Heart left ventricle (tissue), 16 donors: ENCODE data around the gene LDAH. TPM values are rescaled to one million over a fixed set of nuclear protein-coding genes. Genes with fewer than 3 reads are reported as not detected.

Experiments
- ATAC-seq, 4 donors: fragments of 200-7000 bp; cut with Tn5 transposase; one replicate each; pipeline ENCODE4 v1.9.1; 2020 to 2022; ENCODE audit warnings: moderate library complexity in 4 of 4, mild to moderate bottlenecking in 3 of 4, moderate number of reproducible peaks in 1 of 4
- DNase-seq, 5 donors: peaks; one replicate each; pipeline ENCODE4 v3.0.0-alpha.2; 2020
- H3K27ac ChIP-seq, 12 donors: fragments of 200-600 bp; sonication (generic) in 4 of 12; one replicate each; pipeline versions ENCODE4 v1.5.0 to v1.8.0; 2016 to 2022; ENCODE audit warnings: mild to moderate bottlenecking in 2 of 12
- H3K27me3 ChIP-seq, 9 donors: fragments of 200-600 bp; sonication (generic) in 2 of 9; one replicate each; pipeline versions ENCODE4 v1.5.1 to v1.8.0; 2016 to 2022; ENCODE audit warnings: mild to moderate bottlenecking in 3 of 9
- H3K36me3 ChIP-seq, 9 donors: fragments of 200-600 bp; sonication (generic) in 2 of 9; one replicate each; pipeline versions ENCODE4 v1.5.0 to v1.8.0; 2018 to 2022; ENCODE audit warnings: mild to moderate bottlenecking in 2 of 9
- H3K4me1 ChIP-seq, 12 donors: fragments of 200-600 bp; sonication (generic) in 4 of 12; one replicate each; pipeline versions ENCODE4 v1.5.0 to v1.8.0; 2016 to 2022; ENCODE audit warnings: mild to moderate bottlenecking in 3 of 12
- H3K4me3 ChIP-seq, 12 donors: fragments of 200-600 bp; sonication (generic) in 4 of 12; one replicate each; pipeline versions ENCODE4 v1.5.0 to v1.8.0; 2017 to 2022; ENCODE audit warnings: mild to moderate bottlenecking in 9 of 12, moderate library complexity in 4 of 12
- H3K9me3 ChIP-seq, 12 donors: fragments of 200-600 bp; sonication (generic) in 4 of 12; one replicate each; pipeline versions ENCODE4 v1.5.0 to v1.8.0; 2016 to 2022; ENCODE audit warnings: mild to moderate bottlenecking in 1 of 12
- CTCF ChIP-seq, 12 donors: fragments of 200-600 bp; sonication (generic) in 4 of 12; IDR thresholded peaks; one replicate each; pipeline versions ENCODE4 v1.5.0 to v1.8.0; 2018 to 2022; ENCODE audit warnings: antibody characterized with exemption in 12 of 12, mild to moderate bottlenecking in 5 of 12
- POLR2A ChIP-seq, 2 donors: fragments of 450-650 bp; IDR thresholded peaks; one replicate each; pipeline ENCODE4 v1.6.1; 2017; ENCODE audit warnings: antibody characterized with exemption in 2 of 2, mild to moderate bottlenecking in 2 of 2, moderate library complexity in 2 of 2
- WGBS, 4 donors: extraction: QIAGEN DNeasy Blood & Tissue Kit in 2 of 4; methylation state at CpG; one replicate each; pipeline versions ENCODE4 v1.1.5 to v1.1.7; 2013 to 2018; 5-methylcytosine and 5-hydroxymethylcytosine counted together
- intact Hi-C, 10 donors: fragments of 100-400 bp; cut with DNase I; formaldehyde crosslinking; loops; one replicate each; pipeline versions ENCODE4 v1.11.1 to v1.14.2; 2022
- polyA plus RNA-seq, 2 donors: library from polyadenylated mRNA; stranded (reverse); fragments of 200-250 nt; gene quantifications; one replicate each; pipeline ENCODE4 v1.2.3, GENCODE V29; 2013
- total RNA-seq, 9 donors: library from RNA; depleted of rRNA in 2 of 9; stranded (reverse); fragments of >200 nt in 2 of 9; fragmentation: NEBNext Ultra II Directional in 3 of 9; extraction: Animal tissue kit (Norgen Biotek cat#: 25700) in 3 of 9; gene quantifications; one replicate each; pipeline versions ENCODE4 v1.1.0 to v1.2.4, GENCODE V29; 2016 to 2023
- donor health status: ischemic (EF 13 %, LVEDD 7.1; RV severe dilation, severe dysfunction).
- donor health status: healthy with polysubstance abuse.
- donor health status: DM: no; HTN: yes; CAD: no.
- donor health status: DM: no; HTN: no; CAD: no.
- donor health status: ischemic (EF 25% LVEDD 6.9; RV normal size, moderate dysfunction).
- donor health status: ischemic (EF 25% LVEDD 5.7; RV mildly dilated, moderate dysfunction).
- donor health status: healthy.
- donor health status: DM: yes; HTN: yes; CAD: no.
- donor health status: ischemic (EF 35%, LVEDD 5.7; RV mildly dilated, moderate dysfunction).
- donor health status: nonischemic (EF 11% LVEDD 7.7; RV severe dilation, severe dysfunction).
- donor health status: DM: yes; HTN: yes; CAD: no.
- donor health status: PGD.
- donor health status: ischemic (EF 29% LVEDD 5.4; RV normal size, mild dysfunction).
- donor health status: nonischemic (EF 23%, LVEDD 6.1; RV moderate dilation, normal function).

Gene LDAH
- total and polyA plus RNA-seq, 11 donors = 2.2 to 13.2 (median 6.7) TPM

DNA sequence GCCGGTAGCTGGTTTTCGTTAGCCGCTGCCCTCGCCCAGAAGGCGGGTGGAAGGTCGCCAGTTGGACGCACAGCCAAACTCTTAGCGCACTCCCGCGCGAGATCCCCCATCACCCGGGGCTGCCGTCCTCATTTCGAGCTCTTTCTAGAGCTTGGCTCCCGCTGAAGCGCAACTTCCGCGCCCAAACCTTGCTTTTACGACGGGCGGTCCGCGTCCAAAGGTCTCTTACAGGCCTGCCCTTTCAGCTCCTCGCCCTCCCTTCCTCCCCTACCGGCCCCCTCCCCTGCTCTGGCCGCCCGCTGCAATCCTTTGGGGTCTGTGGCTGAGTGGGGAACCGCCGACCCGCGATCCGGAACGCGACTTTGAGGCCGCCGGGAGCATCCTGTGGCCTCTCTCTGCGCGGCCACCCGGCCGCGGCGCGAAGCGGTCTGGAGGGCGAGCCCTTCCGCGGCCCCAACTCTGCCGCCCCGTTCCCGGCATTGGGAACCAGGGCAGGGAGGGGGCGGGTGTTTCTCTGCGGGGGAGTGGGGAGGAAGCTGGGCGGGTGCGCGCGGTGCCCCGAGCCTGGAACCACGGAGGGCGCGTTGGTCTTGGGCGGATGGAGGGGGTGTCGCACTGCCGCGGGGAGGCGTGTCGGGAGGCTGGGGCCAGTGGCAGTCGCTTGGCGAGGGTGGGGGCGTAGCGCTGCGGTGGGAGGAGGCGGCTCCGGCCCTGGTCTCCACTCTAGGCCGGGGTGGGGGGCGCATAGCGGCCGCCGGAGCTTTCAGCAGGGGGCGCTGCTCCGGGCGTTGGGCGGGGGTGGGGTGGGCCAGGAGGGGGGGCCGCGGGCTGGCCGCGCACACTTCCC lies 156.4 kb downstream of the LDAH start, which contains the start of gene GDF7:
Gene GDF7 (plus strand): TSS at position 841 of the 847 bp plus-strand sequence. CDS start 96 bp downstream, outside the sequence.
- Histone ChIP-seq H3K27me3 (peaks cover 39 to 96% (median 83%) of the 10 kb centered on the region in 9 donors), H3K27ac (peak within 1 kb of the TSS in 6 of 12 donors; percentile 17 to 52 (median 36)), H3K9me3 (no peaks in the 10 kb centered on the region), H3K4me3 (peak within 1 kb of the TSS; percentile 26 to 65 (median 50)), H3K4me1 (peaks cover 0 to 41% (median 15%) of the 10 kb centered on the region in 12 donors), H3K36me3 (no peaks in the 10 kb centered on the region)
- DNase-seq (peak in 3 of 5 donors; percentile 55 to 63 (median 62)), ATAC-seq (peak in 3 of 4 donors; percentile 35 to 69 (median 49))
- intact Hi-C loops = loop anchor here in 6 of 10 donors (5.0 to 10.0 kb wide), 4 partner anchors 88 to 451 kb away; partner anchors contain the start of gene LDAH (in 1 of the 6)
- TF ChIP-seq CTCF (IDR thresholded peaks at IDR 0.05) (peak in 9 of 12 donors; percentile 13 to 53 (median 32)), POLR2A (IDR thresholded peaks at IDR 0.05) (no peak)
- 0 to 1% (median 1%) methylated on average over 42 to 85 of the region's 86 CpGs for WGBS, 4 donors

- Histone ChIP-seq H3K27ac (peak overlapping the region in 5 of 12 donors; percentile 17 to 52 (median 41)), H3K27me3 (peaks cover 40 to 96% (median 79%) of the 10 kb centered on the region in 9 donors), H3K9me3 (no peaks in the 10 kb centered on the region), H3K4me1 (peaks cover 0 to 36% (median 15%) of the 10 kb centered on the region in 12 donors), H3K36me3 (no peaks in the 10 kb centered on the region), H3K4me3 (peak overlapping the region in 11 of 12 donors; percentile 26 to 65 (median 53))
- TF ChIP-seq CTCF (IDR thresholded peaks at IDR 0.05) = no peak
- no peak for TF ChIP-seq POLR2A (IDR thresholded peaks at IDR 0.05)
- WGBS, 4 donors = 1 to 3% (median 2%) methylated on average over 34 of the region's 34 CpGs
- intact Hi-C loops = loop anchor here in 6 of 10 donors (5.0 to 10.0 kb wide), 4 partner anchors 89 to 451 kb away; partner anchors contain the start of gene LDAH (in 1 of the 6)
- DNase-seq (no peak), ATAC-seq (peak in 1 of 4 donors; percentile 5)
These were observed 156.9 kb downstream of the LDAH start for GRCh38 chr2:20666005-20666303.

- Histone ChIP-seq H3K27ac (peak overlapping the region in 1 of 12 donors; percentile 23), H3K4me3 (peak overlapping the region in 10 of 12 donors; percentile 43 to 65 (median 55)), H3K4me1 (peaks cover 0 to 31% (median 15%) of the 10 kb centered on the region in 12 donors), H3K36me3 (no peaks in the 10 kb centered on the region), H3K27me3 (peaks cover 35 to 96% (median 76%) of the 10 kb centered on the region in 9 donors), H3K9me3 (no peaks in the 10 kb centered on the region)
- no peak for ATAC-seq
- no peak for DNase-seq
- 4 to 17% (median 7%) methylated on average over 27 to 49 of the region's 49 CpGs for whole genome bisulfite sequencing, 4 donors
- intact Hi-C loops = loop anchor here in 6 of 10 donors (5.0 to 10.0 kb wide), 4 partner anchors 89 to 452 kb away; partner anchors contain the start of gene LDAH (in 1 of the 6)
- TF ChIP-seq POLR2A (IDR thresholded peaks at IDR 0.05) (no peak), CTCF (IDR thresholded peaks at IDR 0.05) (no peak)
These were observed 157.5 kb downstream of the LDAH start for GRCh38 chr2:20665243-20666004.
